Ascending aorta (tissue), 2 donors: ENCODE results near the gene KIAA0319L. TPM values are rescaled to one million over a fixed set of nuclear protein-coding genes. Genes with fewer than 3 reads are reported as not detected.

Experiments
- DNase-seq, 2 donors: peaks; one replicate each; pipeline ENCODE4 v3.0.0-alpha.2; 2019; ENCODE audit warnings: low spot score in 2 of 2
- H3K27ac ChIP-seq, 2 donors: fragments of 200-600 bp; sonication (generic); one replicate each; pipeline ENCODE4 v1.5.1; 2016 to 2017; ENCODE audit warnings: mild to moderate bottlenecking in 1 of 2
- H3K27me3 ChIP-seq: fragments of 200-600 bp; sonication (generic); one replicate; pipeline ENCODE4 v1.5.1; 2017
- H3K36me3 ChIP-seq, 2 donors: fragments of 200-600 bp; sonication (generic); one replicate each; pipeline ENCODE4 v1.5.1; 2016
- H3K4me1 ChIP-seq, 2 donors: fragments of 200-600 bp; sonication (generic); one replicate each; pipeline ENCODE4 v1.5.1; 2016 to 2017; ENCODE audit warnings: mild to moderate bottlenecking in 1 of 2
- H3K4me3 ChIP-seq, 2 donors: fragments of 200-600 bp; sonication (generic); one replicate each; pipeline ENCODE4 v1.5.1; 2016 to 2017; ENCODE audit warnings: mild to moderate bottlenecking in 1 of 2
- H3K9me3 ChIP-seq, 2 donors: fragments of 200-600 bp; sonication (generic); one replicate each; pipeline ENCODE4 v1.5.1; 2016
- CTCF ChIP-seq, 3 experiments: fragments of 200-600 bp in 2 of 3; fragments of 450-650 bp in 1 of 3; sonication (generic) in 2 of 3; IDR thresholded peaks; one replicate each; pipeline ENCODE4 v1.5.1; 2016 to 2019; ENCODE audit warnings: antibody characterized with exemption in 3 of 3, mild to moderate bottlenecking in 1 of 3, moderate library complexity in 1 of 3
- intact Hi-C: fragments of 100-400 bp; cut with DNase I; formaldehyde crosslinking; loops from one replicate; pipeline ENCODE4 v1.15.1; 2023
- total RNA-seq: library from RNA; depleted of rRNA; stranded (reverse); fragments of >200 nt; gene quantifications from one replicate; pipeline ENCODE4 v1.1.0, GENCODE V29; 2016

The KIAA0319L gene
- total RNA-seq, 1 donor from 2014 or later, result 44.9 TPM

- intact Hi-C loops, result no loop called here
- no peak for DNase-seq
- no peak for TF ChIP-seq CTCF (IDR thresholded peaks at IDR 0.05)
- Histone ChIP-seq H3K36me3 (peaks cover 0 to 8% of the 10 kb centered on the region in 2 donors), H3K27me3 (no peaks in the 10 kb centered on the region), H3K27ac (no peak overlapping the region), H3K4me1 (no peaks in the 10 kb centered on the region), H3K4me3 (no peak overlapping the region), H3K9me3 (no peaks in the 10 kb centered on the region)
Observed at GRCh38 chr1:35594005-35594760, 37.0 kb upstream of the KIAA0319L start.

- Histone ChIP-seq H3K4me1 (no peaks in the 10 kb centered on the region), H3K9me3 (no peaks in the 10 kb centered on the region), H3K27me3 (no peaks in the 10 kb centered on the region), H3K36me3 (peaks cover 0 to 5% of the 10 kb centered on the region in 2 donors), H3K4me3 (no peak overlapping the region), H3K27ac (no peak overlapping the region)
- intact Hi-C loops, result no loop called here
- DNase-seq, result no peak
- TF ChIP-seq CTCF (IDR thresholded peaks at IDR 0.05), result no peak
Observed at GRCh38 chr1:35592991-35593769, 36.0 kb upstream of the KIAA0319L start.

GRCh38 chr1:35591211-35591610 is 34.0 kb upstream of the KIAA0319L start:
- DNase-seq, result no peak
- peaks cover 0 to 5% of the 10 kb centered on the region in 2 donors for H3K36me3 ChIP-seq
- intact Hi-C loops, result no loop called here

GRCh38 chr1:35590476-35591040 is 33.4 kb upstream of the KIAA0319L start:
- no peak overlapping the region for H3K4me3 ChIP-seq
- H3K27ac ChIP-seq, result no peak overlapping the region
- peaks cover 0 to 5% of the 10 kb centered on the region in 2 donors for H3K36me3 ChIP-seq
- no peak for DNase-seq
- H3K9me3 ChIP-seq, result no peaks in the 10 kb centered on the region
- intact Hi-C loops, result no loop called here
- no peaks in the 10 kb centered on the region for H3K27me3 ChIP-seq
- TF ChIP-seq CTCF (IDR thresholded peaks at IDR 0.05), result no peak
- H3K4me1 ChIP-seq, result no peaks in the 10 kb centered on the region

More at GRCh38 chr1:35591211-35591610, 34.0 kb upstream of the KIAA0319L start:
- Histone ChIP-seq H3K27ac (no peak overlapping the region), H3K4me3 (no peak overlapping the region), H3K4me1 (no peaks in the 10 kb centered on the region), H3K9me3 (no peaks in the 10 kb centered on the region), H3K27me3 (no peaks in the 10 kb centered on the region)
- no peak for TF ChIP-seq CTCF (IDR thresholded peaks at IDR 0.05)

- intact Hi-C loops, result no loop called here
Observed at GRCh38 chr1:35589516-35590427, 32.6 kb upstream of the KIAA0319L start.

More at GRCh38 chr1:35589516-35590427, 32.6 kb upstream of the KIAA0319L start:
- TF ChIP-seq CTCF (IDR thresholded peaks at IDR 0.05), result no peak
- Histone ChIP-seq H3K4me3 (no peak overlapping the region), H3K36me3 (peaks cover 0 to 5% of the 10 kb centered on the region in 2 donors), H3K27me3 (no peaks in the 10 kb centered on the region), H3K4me1 (no peaks in the 10 kb centered on the region), H3K9me3 (no peaks in the 10 kb centered on the region), H3K27ac (no peak overlapping the region)
- no peak for DNase-seq
